GM12878 (cell line): ENCODE results near the gene NARF. TPM values are rescaled to one million over a fixed set of nuclear protein-coding genes. Genes with fewer than 3 reads are reported as not detected.

Source experiments
- ATAC-seq: fragments of 200-7000 bp; cut with Tn5 transposase; 3 replicates; pipeline ENCODE4 v1.9.1; 2020; ENCODE audit warnings: mild to moderate bottlenecking, moderate library complexity
- BruUV-seq: library from RNA; stranded (reverse); fragments of 400-500 nt; replicated peaks from 2 replicates; lab custom pipeline; 2021; lab: Mats Ljungman, UMichigan
- CTCF ChIA-PET: fragments of 300-600 bp; sonication (Branson Sonifier 250); formaldehyde crosslinking; extraction: SDS; loops from one replicate; lab custom pipeline; 2021; ENCODE audit warnings: inconsistent platforms; lab: Yijun Ruan, JAX
- POLR2A ChIA-PET: fragments of 350-600 bp; formaldehyde crosslinking; extraction: SDS; loops from one replicate; lab custom pipeline; 2021; ENCODE audit warnings: inconsistent platforms; lab: Charles Lee
- RAD21 ChIA-PET: fragments of 300-600 bp; sonication (Branson Sonifier 250); formaldehyde crosslinking; loops from one replicate; lab custom pipeline; 2023; ENCODE audit warnings: antibody characterized with exemption; ENCODE audit not compliant: unreplicated experiment; lab: Charles Lee
- SMC1A ChIA-PET: fragments of 300-600 bp; sonication (Branson Sonifier 250); formaldehyde crosslinking; loops from one replicate; lab custom pipeline; 2023; ENCODE audit not compliant: unreplicated experiment, uncharacterized antibody; lab: Charles Lee
- DNase-seq: peaks from one replicate; pipeline ENCODE4 v3.0.0-alpha.2; 2011; ENCODE audit warnings: low read depth, low spot score
- FAIRE-seq: peaks from 3 replicates; lab custom pipeline; 2011; peaks lifted over from hg19 to GRCh38; lab: Jason Lieb, UNC
- H2AFZ ChIP-seq: 2 replicates; pipeline ENCODE4 v1.6.0; 2011; ENCODE audit warnings: low read depth, low read length, control low read depth; ENCODE audit not compliant: control insufficient read depth
- H3K27ac ChIP-seq: 2 replicates; pipeline ENCODE4 v1.5.1; 2011; ENCODE audit warnings: control low read depth; ENCODE audit not compliant: control insufficient read depth, insufficient read depth
- H3K27me3 ChIP-seq, 2 experiments: replicated peaks in 1 of 2; 2 replicates each; pipeline versions ENCODE4 v1.6.0 to v1.6.1; 2011; ENCODE audit warnings: low read length in 1 of 2; ENCODE audit not compliant: control insufficient read depth in 2 of 2, insufficient read depth in 2 of 2
- H3K36me3 ChIP-seq, 2 experiments: 2 replicates each; pipeline ENCODE4 v1.5.1; 2011; ENCODE audit warnings: low read length in 1 of 2; ENCODE audit not compliant: control insufficient read depth in 2 of 2, insufficient read depth in 2 of 2
- H3K4me1 ChIP-seq: 2 replicates; pipeline ENCODE4 v1.6.1; 2011; ENCODE audit warnings: mild to moderate bottlenecking, low read length, moderate library complexity, mixed read lengths; ENCODE audit not compliant: control insufficient read depth, insufficient read depth
- H3K4me2 ChIP-seq: 2 replicates; pipeline ENCODE4 v1.6.0; 2011; ENCODE audit warnings: control low read depth; ENCODE audit not compliant: control insufficient read depth, insufficient read depth
- H3K4me3 ChIP-seq: fragments of 200-600 bp; sonication (generic); 2 replicates; pipeline ENCODE4 v1.5.1; 2016
- H3K79me2 ChIP-seq: 2 replicates; pipeline ENCODE4 v1.6.0; 2011; ENCODE audit warnings: low read length; ENCODE audit not compliant: control insufficient read depth, insufficient read depth
- H3K9ac ChIP-seq: 2 replicates; pipeline ENCODE4 v1.8.0; 2011; ENCODE audit warnings: low read length, control low read depth, mixed read lengths; ENCODE audit not compliant: control insufficient read depth, insufficient read depth
- H3K9me3 ChIP-seq: replicated peaks from 3 replicates; pipeline ENCODE4 v1.5.1; 2011; ENCODE audit warnings: mild to moderate bottlenecking, low read length; ENCODE audit not compliant: control insufficient read depth, insufficient read depth
- H4K20me1 ChIP-seq: 2 replicates; pipeline ENCODE4 v1.6.0; 2011; ENCODE audit not compliant: control insufficient read depth, insufficient read depth
- CBFB ChIP-seq: IDR thresholded peaks from 2 replicates; pipeline ENCODE4 v1.6.1; 2016; ENCODE audit warnings: antibody characterized with exemption, low read depth
- CHD4 ChIP-seq: fragments of 200-600 bp; sonication (generic); IDR thresholded peaks from 2 replicates; pipeline ENCODE4 v1.6.1; 2016; ENCODE audit warnings: mild to moderate bottlenecking
- CREM ChIP-seq: IDR thresholded peaks from 2 replicates; pipeline ENCODE4 v1.6.1; 2014; ENCODE audit warnings: antibody characterized with exemption, low read depth
- FOXK2 ChIP-seq: fragments of 450-650 bp; IDR thresholded peaks from 2 replicates; pipeline ENCODE4 v1.6.1; 2017; ENCODE audit warnings: mild to moderate bottlenecking, moderate library complexity
- HDGF ChIP-seq: fragments of 450-650 bp; IDR thresholded peaks from 2 replicates; pipeline ENCODE4 v1.6.1; 2016; ENCODE audit warnings: antibody characterized with exemption
- IKZF1 ChIP-seq: fragments of 450-650 bp; conservative IDR thresholded peaks from 2 replicates; pipeline ENCODE4 v1.6.1; 2017; ENCODE audit warnings: antibody characterized with exemption, mild to moderate bottlenecking
- PML ChIP-seq: IDR thresholded peaks from 2 replicates; pipeline ENCODE4 v1.6.1; 2012; ENCODE audit warnings: low read length, inconsistent platforms
- SRF ChIP-seq, 2 experiments: IDR thresholded peaks; 2 replicates each; pipeline ENCODE4 v1.6.1; 2011; ENCODE audit warnings: low read depth in 2 of 2, low read length in 2 of 2, mild to moderate bottlenecking in 1 of 2, moderate library complexity in 1 of 2
- TARDBP ChIP-seq: IDR thresholded peaks from 2 replicates; pipeline ENCODE4 v1.6.1; 2016; ENCODE audit warnings: borderline replicate concordance
- WGBS: methylation state at CpG from one replicate; pipeline ENCODE4 v1.1.6; 2016; ENCODE audit warnings: low lambda C conversion rate; ENCODE audit not compliant: insufficient replicate concordance, insufficient coverage; ENCODE audit errors: missing lambda C conversion rate; 5-methylcytosine and 5-hydroxymethylcytosine counted together
- in situ Hi-C: fragments of 300-500 bp; cut with MboI; formaldehyde crosslinking; loops from 9 replicates; pipeline ENCODE4 v1.14.3; 2018; ENCODE audit warnings: mixed read lengths
- intact Hi-C: fragments of 100-400 bp; cut with micrococcal nuclease; formaldehyde crosslinking; loops from one replicate; pipeline ENCODE4 v1.14.2; 2022; ENCODE audit not compliant: unreplicated experiment
- polyA plus RNA-seq, 11 experiments: library from polyadenylated mRNA; depleted of rRNA in 4 of 11; unstranded in 6 of 11; stranded (reverse) in 5 of 11; fragments of >200 nt; fragmentation: Nextera tagmentation in 4 of 11; fragmentation: Illumina TruSeq in 1 of 11; extraction: Ambion mirVana in 4 of 11; extraction: Trizol in 1 of 11; gene quantifications; 1 replicate in 1 of 11; 2 replicates in 10 of 11; pipeline versions ENCODE4 v1.2.1 to v1.2.3, GENCODE V29; 2011 to 2016; ENCODE audit warnings: inconsistent platforms in 2 of 11, missing spikeins in 2 of 11, low read depth in 1 of 11
- total RNA-seq, 4 experiments: library from RNA; depleted of rRNA in 3 of 4; stranded (reverse); fragments of >200 nt in 3 of 4; fragmentation: Illumina TruSeq in 1 of 4; extraction: Trizol in 1 of 4; gene quantifications; 2 replicates each; pipeline versions ENCODE4 v1.2.1 to v1.2.3, GENCODE V29; 2013 to 2021
- TF ChIP-seq, protein P1 (sequence below): fragments of 450-650 bp; IDR thresholded peaks from 2 replicates; pipeline ENCODE4 v1.6.1; 2016; ENCODE audit warnings: mild to moderate bottlenecking
- TF ChIP-seq, protein P2 (sequence below): IDR thresholded peaks from 2 replicates; pipeline ENCODE4 v1.6.1; 2012; ENCODE audit warnings: low read depth, low read length, improper control_type of control experiment
- TF ChIP-seq, protein P3 (sequence below): fragments of 450-650 bp; IDR thresholded peaks from 2 replicates; pipeline ENCODE4 v1.6.1; 2017; ENCODE audit warnings: antibody characterized with exemption, mild to moderate bottlenecking, moderate library complexity
- TF ChIP-seq, protein P4 (sequence below): fragments of 450-650 bp; IDR thresholded peaks from 2 replicates; pipeline ENCODE4 v1.6.1; 2014; ENCODE audit warnings: mild to moderate bottlenecking

Gene NARF
- total and polyA plus RNA-seq, 10 of the 15 experiments (the other 5 are each of a cell fraction or from before 2014, with no cell fraction given), result 16.7 to 126 (median 47.5) TPM

DNA sequence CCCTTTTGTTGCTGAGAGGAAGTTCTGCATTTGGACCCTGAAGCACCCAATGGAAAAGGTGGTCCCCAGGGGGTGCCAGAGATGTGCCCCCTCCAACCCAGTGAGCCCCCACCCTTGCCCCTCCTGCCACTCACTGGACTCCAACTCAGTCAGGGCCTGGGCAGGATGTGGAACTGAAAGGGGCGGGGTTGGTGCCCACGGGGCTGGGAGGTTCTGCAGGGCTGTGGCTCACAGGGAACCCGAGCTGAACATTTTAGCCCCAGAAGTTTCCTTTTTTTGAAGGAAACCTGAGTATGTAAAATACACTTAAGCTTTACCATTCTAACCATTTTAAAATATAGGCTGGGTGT is 24.4 kb upstream of the NARF start:
- SMC1A ChIA-PET, result no interaction called here
- no TSS peak for BruUV-seq
- intact Hi-C loops (no loop called here), in situ Hi-C loops (no loop called here)
- Histone ChIP-seq H3K4me2 (no peak overlapping the region), H3K79me2 (no peaks in the 10 kb centered on the region), H3K9me3 (no peaks in the 10 kb centered on the region), H3K4me1 (peaks cover 3% of the 10 kb centered on the region), H3K27me3 (no peaks in the 10 kb centered on the region), H3K36me3 (no peaks in the 10 kb centered on the region), H4K20me1 (no peaks in the 10 kb centered on the region), H3K27ac (no peak overlapping the region), H3K9ac (no peak overlapping the region), H2AFZ (no peak overlapping the region), H3K4me3 (no peak overlapping the region)
- RAD21 ChIA-PET, result no interaction called here
- POLR2A ChIA-PET, result interaction anchor here (0.9 to 1.0 kb wide), 2 partner anchors 9 to 85 kb away, joined by 3 read pairs; no protein-coding TSS in a partner anchor
- DNase-seq, result no peak
- 0% methylated on average over 3 of the region's 3 CpGs for WGBS
- no peak for FAIRE-seq
- TF ChIP-seq SRF (IDR thresholded peaks at IDR 0.05; ENCODE audit: low read depth in 2 of 2, low read length in 2 of 2), result no peak
- TF ChIP-seq, protein P1, sequence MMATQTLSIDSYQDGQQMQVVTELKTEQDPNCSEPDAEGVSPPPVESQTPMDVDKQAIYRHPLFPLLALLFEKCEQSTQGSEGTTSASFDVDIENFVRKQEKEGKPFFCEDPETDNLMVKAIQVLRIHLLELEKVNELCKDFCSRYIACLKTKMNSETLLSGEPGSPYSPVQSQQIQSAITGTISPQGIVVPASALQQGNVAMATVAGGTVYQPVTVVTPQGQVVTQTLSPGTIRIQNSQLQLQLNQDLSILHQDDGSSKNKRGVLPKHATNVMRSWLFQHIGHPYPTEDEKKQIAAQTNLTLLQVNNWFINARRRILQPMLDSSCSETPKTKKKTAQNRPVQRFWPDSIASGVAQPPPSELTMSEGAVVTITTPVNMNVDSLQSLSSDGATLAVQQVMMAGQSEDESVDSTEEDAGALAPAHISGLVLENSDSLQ, result peak; percentile 57; the same call in 1 of the 2 replicates
- CTCF ChIA-PET, result interaction anchor here (1.6 to 2.2 kb wide), 2 partner anchors 9 to 11 kb away, joined by 5 to 7 read pairs; no protein-coding TSS in a partner anchor
- peak; percentile 87 for ATAC-seq

DNA sequence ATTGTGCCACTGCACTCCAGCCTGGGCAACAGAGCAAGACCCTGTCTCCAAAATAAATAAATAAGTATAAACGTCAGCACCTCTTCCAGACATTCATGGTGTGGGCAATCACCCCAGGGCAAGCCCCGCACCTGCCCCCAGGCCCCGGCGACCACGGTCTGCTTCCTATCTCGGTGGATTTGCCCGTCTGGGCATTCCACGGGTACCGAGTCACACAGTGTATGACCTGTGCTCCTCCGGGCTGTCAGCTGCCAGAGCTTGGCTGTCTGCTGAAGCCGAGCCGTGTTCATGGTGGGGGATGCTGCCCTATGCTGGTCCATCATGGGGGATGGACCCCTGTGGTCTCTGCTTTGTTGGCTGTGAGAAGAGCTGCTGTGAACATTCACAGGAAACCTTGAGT is 23.4 kb upstream of the NARF start:
- in situ Hi-C loops, result no loop called here
- POLR2A ChIA-PET, result interaction anchor here (0.9 kb wide), 1 partner anchor 8 kb away, joined by 3 read pairs; no protein-coding TSS in a partner anchor
- BruUV-seq, result no TSS peak
- TF ChIP-seq IKZF1 (no peak), TARDBP (no peak), CHD4 (no peak), CBFB (no peak), HDGF (no peak), CREM (no peak), FOXK2 (no peak), PML (no peak)
- TF ChIP-seq, protein P2, sequence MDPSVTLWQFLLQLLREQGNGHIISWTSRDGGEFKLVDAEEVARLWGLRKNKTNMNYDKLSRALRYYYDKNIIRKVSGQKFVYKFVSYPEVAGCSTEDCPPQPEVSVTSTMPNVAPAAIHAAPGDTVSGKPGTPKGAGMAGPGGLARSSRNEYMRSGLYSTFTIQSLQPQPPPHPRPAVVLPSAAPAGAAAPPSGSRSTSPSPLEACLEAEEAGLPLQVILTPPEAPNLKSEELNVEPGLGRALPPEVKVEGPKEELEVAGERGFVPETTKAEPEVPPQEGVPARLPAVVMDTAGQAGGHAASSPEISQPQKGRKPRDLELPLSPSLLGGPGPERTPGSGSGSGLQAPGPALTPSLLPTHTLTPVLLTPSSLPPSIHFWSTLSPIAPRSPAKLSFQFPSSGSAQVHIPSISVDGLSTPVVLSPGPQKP, result no peak
- TF ChIP-seq, protein P3, sequence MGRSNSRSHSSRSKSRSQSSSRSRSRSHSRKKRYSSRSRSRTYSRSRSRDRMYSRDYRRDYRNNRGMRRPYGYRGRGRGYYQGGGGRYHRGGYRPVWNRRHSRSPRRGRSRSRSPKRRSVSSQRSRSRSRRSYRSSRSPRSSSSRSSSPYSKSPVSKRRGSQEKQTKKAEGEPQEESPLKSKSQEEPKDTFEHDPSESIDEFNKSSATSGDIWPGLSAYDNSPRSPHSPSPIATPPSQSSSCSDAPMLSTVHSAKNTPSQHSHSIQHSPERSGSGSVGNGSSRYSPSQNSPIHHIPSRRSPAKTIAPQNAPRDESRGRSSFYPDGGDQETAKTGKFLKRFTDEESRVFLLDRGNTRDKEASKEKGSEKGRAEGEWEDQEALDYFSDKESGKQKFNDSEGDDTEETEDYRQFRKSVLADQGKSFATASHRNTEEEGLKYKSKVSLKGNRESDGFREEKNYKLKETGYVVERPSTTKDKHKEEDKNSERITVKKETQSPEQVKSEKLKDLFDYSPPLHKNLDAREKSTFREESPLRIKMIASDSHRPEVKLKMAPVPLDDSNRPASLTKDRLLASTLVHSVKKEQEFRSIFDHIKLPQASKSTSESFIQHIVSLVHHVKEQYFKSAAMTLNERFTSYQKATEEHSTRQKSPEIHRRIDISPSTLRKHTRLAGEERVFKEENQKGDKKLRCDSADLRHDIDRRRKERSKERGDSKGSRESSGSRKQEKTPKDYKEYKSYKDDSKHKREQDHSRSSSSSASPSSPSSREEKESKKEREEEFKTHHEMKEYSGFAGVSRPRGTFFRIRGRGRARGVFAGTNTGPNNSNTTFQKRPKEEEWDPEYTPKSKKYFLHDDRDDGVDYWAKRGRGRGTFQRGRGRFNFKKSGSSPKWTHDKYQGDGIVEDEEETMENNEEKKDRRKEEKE, result no peak
- TF ChIP-seq, protein P4, sequence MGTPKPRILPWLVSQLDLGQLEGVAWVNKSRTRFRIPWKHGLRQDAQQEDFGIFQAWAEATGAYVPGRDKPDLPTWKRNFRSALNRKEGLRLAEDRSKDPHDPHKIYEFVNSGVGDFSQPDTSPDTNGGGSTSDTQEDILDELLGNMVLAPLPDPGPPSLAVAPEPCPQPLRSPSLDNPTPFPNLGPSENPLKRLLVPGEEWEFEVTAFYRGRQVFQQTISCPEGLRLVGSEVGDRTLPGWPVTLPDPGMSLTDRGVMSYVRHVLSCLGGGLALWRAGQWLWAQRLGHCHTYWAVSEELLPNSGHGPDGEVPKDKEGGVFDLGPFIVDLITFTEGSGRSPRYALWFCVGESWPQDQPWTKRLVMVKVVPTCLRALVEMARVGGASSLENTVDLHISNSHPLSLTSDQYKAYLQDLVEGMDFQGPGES, result no peak

More for the DNA sequence above, 23.4 kb upstream of the NARF start:
- ChIA-PET CTCF (interaction anchor here (1.6 to 2.2 kb wide), 2 partner anchors 10 to 12 kb away, joined by 5 to 7 read pairs; no protein-coding TSS in a partner anchor), SMC1A (no interaction called here), RAD21 (no interaction called here)
- H3K4me2 ChIP-seq, result no peak overlapping the region
- intact Hi-C loops, result no loop called here
- no peaks in the 10 kb centered on the region for H4K20me1 ChIP-seq
- H3K4me3 ChIP-seq, result no peak overlapping the region
- no peaks in the 10 kb centered on the region for H3K79me2 ChIP-seq
- WGBS, result 71% methylated on average over 12 of the region's 12 CpGs
- H3K9ac ChIP-seq, result no peak overlapping the region
- DNase-seq, result no peak
- H2AFZ ChIP-seq, result no peak overlapping the region
- H3K36me3 ChIP-seq, result no peaks in the 10 kb centered on the region
- H3K4me1 ChIP-seq, result peaks cover 3% of the 10 kb centered on the region
- no peak for FAIRE-seq
- no peaks in the 10 kb centered on the region for H3K9me3 ChIP-seq
- H3K27me3 ChIP-seq, result no peaks in the 10 kb centered on the region
- ATAC-seq, result no peak
- H3K27ac ChIP-seq, result no peak overlapping the region
